NCI-H69 (cell line): ENCODE measurements around the gene PCDHB4.
"Not testable (repeated sequence)": the region's sequence is repeated elsewhere in the genome, so short reads cannot be mapped to it uniquely, and the experiment has no call there.

ENCODE experiments used
- DNase-seq: peaks from one replicate; lab custom pipeline; 2025; lab: John Stamatoyannopoulos, UW

The PCDHB4 gene

DNA sequence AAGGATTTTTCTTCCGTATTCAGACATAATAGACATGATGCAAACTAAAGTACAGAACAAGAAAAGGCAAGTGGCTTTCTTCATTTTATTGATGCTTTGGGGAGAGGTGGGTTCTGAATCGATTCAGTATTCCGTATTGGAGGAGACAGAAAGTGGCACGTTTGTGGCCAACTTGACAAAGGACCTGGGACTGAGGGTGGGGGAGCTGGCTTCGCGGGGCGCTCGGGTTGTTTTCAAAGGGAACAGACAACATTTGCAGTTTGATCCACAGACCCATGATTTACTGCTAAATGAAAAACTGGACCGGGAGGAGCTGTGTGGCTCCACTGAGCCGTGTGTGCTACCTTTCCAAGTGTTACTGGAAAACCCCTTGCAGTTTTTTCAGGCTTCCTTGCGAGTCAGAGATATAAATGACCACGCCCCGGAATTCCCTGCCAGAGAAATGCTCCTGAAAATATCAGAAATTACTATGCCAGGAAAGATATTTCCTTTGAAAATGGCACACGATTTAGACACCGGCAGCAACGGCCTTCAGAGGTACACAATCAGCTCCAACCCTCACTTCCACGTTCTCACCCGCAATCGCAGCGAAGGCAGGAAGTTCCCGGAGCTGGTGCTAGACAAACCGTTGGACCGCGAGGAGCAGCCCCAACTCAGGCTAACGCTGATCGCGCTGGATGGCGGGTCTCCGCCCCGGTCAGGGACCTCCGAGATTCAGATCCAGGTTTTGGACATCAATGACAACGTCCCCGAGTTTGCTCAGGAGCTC lies 28.8 kb downstream of the PCDHB4 start:
- DNase-seq, result no peak

DNA sequence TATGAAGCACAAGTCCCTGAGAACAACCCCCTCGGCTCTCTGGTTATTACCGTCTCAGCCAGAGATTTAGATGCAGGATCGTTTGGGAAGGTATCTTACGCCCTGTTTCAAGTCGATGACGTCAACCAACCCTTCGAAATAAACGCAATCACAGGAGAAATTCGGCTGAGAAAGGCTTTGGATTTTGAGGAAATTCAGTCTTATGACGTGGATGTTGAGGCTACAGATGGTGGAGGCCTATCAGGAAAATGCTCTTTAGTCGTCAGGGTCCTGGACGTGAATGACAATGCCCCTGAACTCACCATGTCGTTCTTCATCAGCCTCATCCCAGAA lies 29.3 kb downstream of the PCDHB4 start:
- DNase-seq, result no peak

DNA sequence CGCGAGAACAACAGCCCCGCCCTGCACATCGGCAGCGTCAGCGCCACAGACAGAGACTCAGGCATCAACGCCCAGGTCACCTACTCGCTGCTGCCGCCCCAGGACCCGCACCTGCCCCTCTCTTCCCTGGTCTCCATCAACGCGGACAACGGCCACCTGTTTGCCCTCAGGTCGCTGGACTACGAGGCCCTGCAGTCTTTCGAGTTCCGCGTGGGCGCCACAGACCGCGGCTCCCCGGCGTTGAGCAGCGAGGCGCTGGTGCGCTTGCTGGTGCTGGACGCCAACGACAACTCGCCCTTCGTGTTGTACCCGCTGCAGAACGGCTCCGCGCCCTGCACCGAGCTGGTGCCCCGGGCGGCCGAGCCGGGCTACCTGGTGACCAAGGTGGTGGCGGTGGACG lies 30.0 kb downstream of the PCDHB4 start:
- DNase-seq, result not testable (repeated sequence)

DNA sequence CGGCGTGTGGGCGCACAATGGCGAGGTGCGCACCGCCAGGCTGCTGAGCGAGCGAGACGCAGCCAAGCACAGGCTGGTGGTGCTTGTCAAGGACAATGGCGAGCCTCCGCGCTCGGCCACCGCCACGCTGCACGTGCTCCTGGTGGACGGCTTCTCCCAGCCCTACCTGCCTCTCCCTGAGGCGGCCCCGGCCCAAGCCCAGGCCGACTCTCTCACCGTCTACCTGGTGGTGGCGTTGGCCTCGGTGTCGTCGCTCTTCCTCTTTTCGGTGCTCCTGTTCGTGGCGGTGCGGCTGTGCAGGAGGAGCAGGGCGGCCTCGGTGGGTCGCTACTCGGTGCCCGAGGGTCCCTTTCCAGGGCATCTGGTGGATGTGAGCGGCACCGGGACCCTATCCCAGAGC lies 30.5 kb downstream of the PCDHB4 start:
- not testable (repeated sequence) for DNase-seq

DNA sequence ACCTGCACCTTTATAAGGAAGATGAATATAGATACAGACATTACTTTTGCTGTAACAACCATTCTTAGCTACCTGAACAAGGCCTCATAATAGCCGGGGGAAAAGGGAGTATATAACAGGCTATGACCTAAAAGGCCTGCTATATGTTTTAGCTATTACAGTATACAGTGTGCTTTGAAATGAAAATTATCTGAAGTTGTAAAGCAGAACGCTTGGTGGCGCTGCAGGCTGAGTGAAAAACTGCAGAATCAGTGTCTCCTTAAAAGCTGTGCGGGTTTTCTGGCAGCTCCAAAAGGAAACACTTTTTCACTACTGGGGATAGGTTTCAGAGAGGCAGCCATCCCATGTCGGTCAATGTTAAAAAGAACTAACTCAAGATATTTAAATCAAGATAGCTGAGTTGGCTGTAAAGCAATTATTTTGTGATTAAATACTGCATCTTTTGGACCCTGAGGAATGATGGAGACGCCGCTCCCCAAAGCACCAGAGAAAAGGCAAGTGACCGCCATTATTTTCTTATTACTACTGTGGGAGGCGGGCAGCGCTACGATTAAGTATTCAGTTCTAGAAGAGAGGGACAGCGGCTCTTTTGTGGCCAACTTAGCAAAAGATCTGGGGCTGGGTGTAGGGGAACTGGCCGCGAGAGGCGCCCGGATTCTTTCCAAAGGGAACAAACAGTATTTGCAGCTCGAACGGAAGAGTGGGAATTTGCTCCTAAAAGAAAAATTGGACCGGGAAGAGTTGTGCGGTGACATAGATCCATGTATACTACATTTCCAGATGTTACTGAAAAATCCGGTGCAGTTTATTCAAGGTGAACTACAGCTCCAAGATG lies 34.1 kb downstream of the PCDHB4 start:
- peak; percentile 63 for DNase-seq

DNA sequence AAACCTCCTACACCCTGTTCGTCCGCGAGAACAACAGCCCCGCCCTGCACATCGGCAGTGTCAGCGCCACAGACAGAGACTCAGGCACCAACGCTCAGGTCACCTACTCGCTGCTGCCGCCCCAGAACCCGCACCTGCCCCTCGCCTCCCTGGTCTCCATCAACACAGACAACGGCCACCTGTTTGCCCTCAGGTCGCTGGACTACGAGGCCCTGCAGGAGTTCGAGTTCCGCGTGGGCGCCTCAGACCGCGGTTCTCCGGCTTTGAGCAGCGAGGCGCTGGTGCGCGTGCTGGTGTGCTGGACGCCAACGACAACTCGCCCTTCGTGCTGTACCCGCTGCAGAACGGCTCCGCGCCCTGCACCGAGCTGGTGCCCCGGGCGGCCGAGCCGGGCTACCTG lies 35.7 kb downstream of the PCDHB4 start:
- DNase-seq, result not testable (repeated sequence)

DNA sequence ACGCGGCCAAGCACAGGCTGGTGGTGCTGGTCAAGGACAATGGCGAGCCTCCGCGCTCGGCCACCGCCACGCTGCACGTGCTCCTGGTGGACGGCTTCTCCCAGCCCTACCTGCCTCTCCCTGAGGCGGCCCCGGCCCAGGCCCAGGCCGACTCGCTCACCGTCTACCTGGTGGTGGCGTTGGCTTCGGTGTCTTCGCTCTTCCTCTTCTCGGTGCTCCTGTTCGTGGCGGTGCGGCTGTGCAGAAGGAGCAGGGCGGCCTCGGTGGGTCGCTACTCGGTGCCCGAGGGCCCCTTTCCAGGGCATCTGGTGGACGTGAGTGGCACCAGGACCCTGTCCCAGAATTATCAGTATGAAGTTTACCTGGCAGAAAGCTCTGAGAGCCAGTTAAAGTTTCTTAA lies 36.3 kb downstream of the PCDHB4 start:
- DNase-seq, result not testable (repeated sequence)

DNA sequence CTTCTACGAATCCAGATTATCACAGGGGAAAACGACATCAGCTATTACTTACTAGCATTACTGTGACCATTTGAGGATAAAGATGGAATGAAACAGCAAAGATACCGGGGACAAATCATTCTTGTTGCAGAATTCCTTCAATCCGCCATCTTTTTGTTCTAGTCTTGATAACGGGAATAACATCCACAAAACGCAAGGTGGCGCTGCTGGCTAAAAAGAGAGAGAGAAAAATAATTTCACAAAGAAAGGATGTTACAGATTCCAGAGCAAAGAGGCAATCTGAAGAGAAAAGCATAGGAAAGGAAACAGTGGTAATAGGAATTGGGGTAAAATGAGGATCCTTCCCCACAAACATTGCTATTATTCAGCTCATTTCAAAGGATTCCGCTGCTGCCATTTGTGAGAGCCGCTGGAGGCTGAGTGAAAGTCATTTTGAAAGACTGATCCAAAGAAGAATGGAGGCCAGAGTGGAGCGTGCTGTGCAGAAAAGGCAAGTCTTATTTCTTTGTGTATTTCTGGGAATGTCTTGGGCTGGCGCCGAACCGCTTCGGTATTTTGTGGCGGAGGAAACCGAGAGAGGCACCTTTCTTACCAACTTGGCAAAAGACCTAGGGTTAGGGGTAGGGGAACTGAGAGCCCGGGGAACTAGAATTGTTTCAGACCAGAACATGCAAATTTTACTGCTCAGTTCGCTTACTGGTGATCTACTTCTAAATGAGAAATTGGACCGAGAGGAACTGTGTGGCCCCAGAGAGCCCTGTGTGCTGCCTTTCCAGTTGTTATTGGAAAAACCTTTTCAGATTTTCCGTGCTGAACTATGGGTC lies 51.0 kb downstream of the PCDHB4 start, which contains the start of gene PCDHB7:
TSS of gene PCDHB7 (plus strand) at position 264 of the 824 bp plus-strand sequence. CDS start at position 456, 192 bp downstream.
- peak; percentile 68 for DNase-seq

DNA sequence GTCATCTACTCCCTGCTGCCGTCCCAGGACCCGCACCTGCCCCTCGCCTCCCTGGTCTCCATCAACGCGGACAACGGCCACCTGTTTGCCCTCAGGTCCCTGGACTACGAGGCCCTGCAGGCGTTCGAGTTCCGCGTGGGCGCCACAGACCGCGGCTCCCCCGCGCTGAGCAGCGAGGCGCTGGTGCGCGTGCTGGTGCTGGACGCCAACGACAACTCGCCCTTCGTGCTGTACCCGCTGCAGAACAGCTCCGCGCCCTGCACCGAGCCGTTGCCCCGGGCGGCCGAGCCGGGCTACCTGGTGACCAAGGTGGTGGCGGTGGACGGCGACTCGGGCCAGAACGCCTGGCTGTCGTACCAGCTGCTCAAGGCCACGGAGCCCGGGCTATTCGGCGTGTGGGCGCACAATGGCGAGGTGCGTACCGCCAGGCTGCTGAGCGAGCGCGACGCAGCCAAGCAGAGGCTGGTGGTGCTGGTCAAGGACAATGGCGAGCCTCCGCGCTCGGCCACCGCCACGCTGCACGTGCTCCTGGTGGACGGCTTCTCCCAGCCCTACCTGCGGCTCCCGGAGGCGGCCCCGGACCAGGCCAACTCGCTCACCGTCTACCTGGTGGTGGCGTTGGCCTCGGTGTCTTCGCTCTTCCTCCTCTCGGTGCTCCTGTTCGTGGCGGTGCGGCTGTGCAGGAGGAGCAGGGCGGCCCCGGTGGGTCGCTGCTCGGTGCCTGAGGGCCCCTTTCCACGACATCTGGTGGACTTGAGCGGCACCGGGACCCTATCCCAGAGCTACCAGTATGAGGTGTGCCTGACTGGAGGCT lies 52.9 kb downstream of the PCDHB4 start:
- not testable (repeated sequence) for DNase-seq
